Activated naive CD8-positive, alpha-beta T cell (primary cell): ENCODE results near the gene ZNF276.
A peak's percentile ranks its signal among the peaks of the same experiment; 100 is the strongest.

Source experiments
- H3K27ac Mint-ChIP-seq: one replicate; pipeline ENCODE4 v1.8.0; 2021; ENCODE audit warnings: mixed read lengths
- H3K27me3 Mint-ChIP-seq: one replicate; pipeline ENCODE4 v1.8.0; 2021; ENCODE audit warnings: mixed read lengths
- H3K36me3 Mint-ChIP-seq: one replicate; pipeline ENCODE4 v1.8.0; 2021; ENCODE audit warnings: mixed read lengths
- H3K4me1 Mint-ChIP-seq: one replicate; pipeline ENCODE4 v1.8.0; 2021; ENCODE audit warnings: low read depth, mixed read lengths
- H3K4me3 Mint-ChIP-seq: one replicate; pipeline ENCODE4 v1.8.0; 2021; ENCODE audit warnings: mild to moderate bottlenecking, mixed read lengths
- H3K9me3 Mint-ChIP-seq: one replicate; pipeline ENCODE4 v1.8.0; 2021; ENCODE audit warnings: low read depth, mixed read lengths

The ZNF276 gene

DNA sequence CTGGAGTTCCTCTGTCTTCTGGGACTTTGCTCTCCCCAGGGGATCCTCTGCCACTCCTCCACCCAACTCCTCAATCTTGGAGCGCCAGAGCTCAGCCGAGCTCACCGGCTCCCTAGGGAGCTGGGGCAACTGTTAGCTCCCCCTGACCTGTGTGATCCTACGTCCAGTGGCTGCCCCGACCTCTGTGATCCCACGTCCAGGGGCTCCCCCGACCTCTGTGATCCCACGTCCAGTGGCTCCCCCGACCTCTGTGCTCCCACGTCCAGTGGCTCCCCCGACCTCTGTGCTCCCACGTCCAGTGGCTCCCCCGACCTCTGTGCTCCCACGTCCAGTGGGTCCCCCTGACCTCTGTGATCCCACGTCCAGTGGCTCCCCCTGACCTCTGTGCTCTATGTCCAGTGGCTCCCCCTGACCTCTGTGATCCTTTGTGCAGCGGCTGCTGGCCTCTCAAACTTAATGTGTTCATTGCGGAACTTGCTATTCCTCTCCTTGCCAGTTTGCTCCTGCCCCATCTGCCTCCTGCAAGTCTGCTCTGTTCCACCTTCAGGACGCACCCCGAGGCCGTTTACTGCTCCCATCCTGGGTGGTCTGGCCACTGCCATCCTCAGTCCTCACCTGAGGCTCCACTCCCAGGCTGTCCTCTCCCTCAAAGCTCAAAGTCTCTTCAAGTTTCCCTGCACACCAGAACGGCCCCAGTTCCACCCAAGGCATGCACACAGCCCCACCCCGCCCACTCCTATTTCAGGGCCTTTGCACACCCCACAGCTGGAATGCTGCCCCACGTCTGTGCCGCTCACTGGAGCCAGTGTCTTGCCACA lies 3.4 kb upstream of the ZNF276 start:
- no peaks in the 10 kb centered on the region for H3K9me3 Mint-ChIP-seq
- no peaks in the 10 kb centered on the region for H3K27me3 Mint-ChIP-seq
- peak overlapping the region; percentile 5 for H3K4me3 Mint-ChIP-seq
- H3K36me3 Mint-ChIP-seq: peaks cover 5% of the 10 kb centered on the region
- peak overlapping the region; percentile 22 for H3K27ac Mint-ChIP-seq
- peaks cover 28% of the 10 kb centered on the region for H3K4me1 Mint-ChIP-seq

DNA sequence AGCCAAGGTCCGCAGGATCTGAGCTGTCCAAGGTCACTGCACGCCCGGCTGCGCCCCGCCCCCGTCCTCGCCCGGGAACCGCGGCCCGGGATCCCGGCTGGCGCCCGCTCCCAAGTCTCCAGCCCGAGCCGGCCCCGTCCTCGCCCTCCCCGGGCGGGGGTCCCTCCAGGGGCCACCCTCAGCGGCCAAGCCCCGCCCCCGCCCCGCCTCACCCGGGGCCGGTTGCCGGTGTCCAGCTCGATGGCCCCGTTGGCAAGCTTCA lies 855 bp upstream of the ZNF276 start:
- Mint-ChIP-seq H3K27me3 (no peaks in the 10 kb centered on the region), H3K27ac (peak overlapping the region; percentile 84), H3K4me3 (peak overlapping the region; percentile 81), H3K36me3 (peaks cover 6% of the 10 kb centered on the region), H3K4me1 (peaks cover 40% of the 10 kb centered on the region), H3K9me3 (no peaks in the 10 kb centered on the region)

DNA sequence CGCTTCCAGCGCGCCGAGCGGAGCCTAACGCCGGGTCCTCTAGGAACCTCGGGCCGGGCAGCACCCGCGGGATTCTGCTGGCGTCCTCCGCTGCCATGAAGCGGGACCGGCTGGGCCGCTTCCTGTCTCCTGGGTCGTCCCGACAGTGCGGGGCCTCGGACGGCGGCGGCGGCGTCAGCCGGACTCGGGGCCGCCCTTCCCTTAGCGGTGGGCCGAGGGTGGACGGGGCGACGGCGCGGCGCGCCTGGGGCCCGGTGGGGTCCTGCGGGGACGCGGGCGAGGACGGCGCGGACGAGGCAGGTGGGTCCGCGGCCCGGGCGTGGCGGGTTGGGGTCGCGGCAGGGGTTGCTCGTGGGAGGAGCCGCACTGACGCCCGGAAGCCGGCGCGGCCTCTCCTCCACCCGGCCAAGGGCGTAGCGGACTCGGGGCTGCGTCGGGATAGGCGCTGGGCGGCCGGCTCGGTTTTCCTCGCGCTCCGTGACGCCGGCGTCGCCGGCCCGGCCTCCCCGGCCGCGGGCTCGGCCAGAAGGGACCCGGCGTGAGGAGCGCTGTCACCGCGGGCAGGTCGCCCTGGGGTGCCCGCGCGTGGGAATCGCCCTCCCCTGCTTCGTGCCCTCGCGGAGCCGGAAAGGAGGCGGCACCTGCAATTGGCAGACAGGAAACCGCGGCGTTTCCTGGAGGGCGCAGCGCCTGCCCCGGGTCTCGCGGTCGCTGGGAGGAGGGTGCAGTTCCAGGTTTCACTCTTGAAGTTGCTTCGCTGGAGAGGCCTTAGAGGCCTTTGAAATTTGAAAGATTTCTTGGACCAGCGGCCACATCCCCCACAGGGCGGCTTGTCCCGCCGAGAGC lies 432 bp downstream of the ZNF276 start:
- H3K36me3 Mint-ChIP-seq: peaks cover 6% of the 10 kb centered on the region
- no peak overlapping the region for H3K27ac Mint-ChIP-seq
- H3K27me3 Mint-ChIP-seq: no peaks in the 10 kb centered on the region

DNA sequence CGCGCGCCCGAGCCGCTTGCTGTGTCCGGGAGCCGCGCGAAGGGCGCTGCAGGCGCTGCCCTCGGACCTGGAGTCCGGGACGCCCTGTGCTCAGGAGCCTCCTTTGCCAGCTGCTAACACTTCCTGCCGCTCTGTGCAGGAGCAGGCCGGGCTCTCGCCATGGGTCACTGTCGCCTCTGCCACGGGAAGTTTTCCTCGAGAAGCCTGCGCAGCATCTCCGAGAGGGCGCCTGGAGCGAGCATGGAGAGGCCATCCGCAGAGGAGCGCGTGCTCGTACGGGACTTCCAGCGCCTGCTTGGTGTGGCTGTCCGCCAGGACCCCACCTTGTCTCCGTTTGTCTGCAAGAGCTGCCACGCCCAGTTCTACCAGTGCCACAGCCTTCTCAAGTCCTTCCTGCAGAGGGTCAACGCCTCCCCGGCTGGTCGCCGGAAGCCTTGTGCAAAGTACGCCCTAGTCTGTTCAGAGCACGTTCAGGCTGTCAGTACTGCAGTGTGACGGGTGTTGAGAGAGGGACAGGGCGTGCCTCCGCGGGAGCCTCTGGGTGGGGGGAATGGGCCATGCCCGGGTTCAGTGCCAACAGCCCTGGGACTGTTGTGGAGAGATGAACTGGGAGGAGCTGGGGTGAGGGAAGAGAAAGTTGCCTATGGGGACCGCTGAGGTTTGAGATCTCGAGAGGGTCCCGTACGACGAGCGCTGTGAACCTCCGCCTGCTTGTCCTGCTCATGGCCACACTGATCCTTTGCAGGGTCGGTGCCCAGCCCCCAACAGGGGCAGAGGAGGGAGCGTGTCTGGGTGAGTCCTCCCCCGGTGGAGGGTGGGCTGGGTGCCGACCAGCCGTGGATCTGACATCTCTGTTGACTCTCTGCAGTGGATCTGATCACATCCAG lies 1.3 kb downstream of the ZNF276 start:
- Mint-ChIP-seq H3K27me3 (no peaks in the 10 kb centered on the region), H3K9me3 (no peaks in the 10 kb centered on the region), H3K36me3 (peaks cover 9% of the 10 kb centered on the region), H3K27ac (peak overlapping the region; percentile 88), H3K4me1 (peaks cover 50% of the 10 kb centered on the region), H3K4me3 (peak overlapping the region; percentile 92)

More for the DNA sequence above, 432 bp downstream of the ZNF276 start:
- Mint-ChIP-seq H3K4me1 (peaks cover 41% of the 10 kb centered on the region), H3K9me3 (no peaks in the 10 kb centered on the region), H3K4me3 (peak overlapping the region; percentile 92)

DNA sequence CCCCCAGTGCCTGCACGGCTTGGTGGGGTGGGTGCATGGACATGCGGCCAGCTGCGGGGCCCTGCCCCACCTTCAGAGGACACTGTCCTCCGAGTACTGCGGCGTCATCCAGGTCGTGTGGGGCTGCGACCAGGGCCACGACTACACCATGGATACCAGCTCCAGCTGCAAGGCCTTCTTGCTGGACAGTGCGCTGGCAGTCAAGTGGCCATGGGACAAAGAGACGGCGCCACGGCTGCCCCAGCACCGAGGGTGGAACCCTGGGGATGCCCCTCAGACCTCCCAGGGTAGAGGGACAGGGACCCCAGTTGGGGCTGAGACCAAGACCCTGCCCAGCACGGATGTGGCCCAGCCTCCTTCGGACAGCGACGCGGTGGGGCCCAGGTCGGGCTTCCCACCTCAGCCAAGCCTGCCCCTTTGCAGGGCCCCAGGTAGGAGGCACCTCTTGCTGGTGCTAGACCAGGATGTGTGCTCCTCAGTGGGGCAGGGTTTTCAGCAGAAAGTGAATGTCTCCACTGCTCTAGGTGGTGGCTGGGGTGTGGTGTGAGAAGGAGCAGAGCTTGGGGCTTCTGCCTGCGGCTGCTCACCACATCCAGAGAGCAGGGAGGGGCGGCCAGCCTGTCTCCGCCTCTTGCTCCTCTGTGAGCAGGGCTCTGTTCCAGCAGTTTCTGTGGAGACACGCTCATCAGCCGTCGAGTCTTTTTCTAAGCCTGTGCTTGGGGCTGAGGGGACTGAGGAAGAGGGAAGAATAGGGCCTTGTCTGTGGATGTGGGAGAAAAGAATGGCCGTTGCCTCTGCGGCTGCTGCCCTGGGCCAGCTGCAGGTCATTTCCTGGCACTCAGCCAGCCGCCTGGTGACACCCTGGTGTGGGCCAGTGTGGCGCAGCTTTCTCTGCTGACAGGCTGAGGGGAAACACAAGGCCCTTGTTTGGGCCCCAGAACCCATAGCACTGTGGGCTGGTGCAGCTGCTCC lies 2.2 kb downstream of the ZNF276 start:
- Mint-ChIP-seq H3K4me3 (peak overlapping the region; percentile 92), H3K36me3 (peaks cover 9% of the 10 kb centered on the region), H3K27ac (peak overlapping the region; percentile 88), H3K27me3 (no peaks in the 10 kb centered on the region), H3K9me3 (no peaks in the 10 kb centered on the region), H3K4me1 (peaks cover 49% of the 10 kb centered on the region)

DNA sequence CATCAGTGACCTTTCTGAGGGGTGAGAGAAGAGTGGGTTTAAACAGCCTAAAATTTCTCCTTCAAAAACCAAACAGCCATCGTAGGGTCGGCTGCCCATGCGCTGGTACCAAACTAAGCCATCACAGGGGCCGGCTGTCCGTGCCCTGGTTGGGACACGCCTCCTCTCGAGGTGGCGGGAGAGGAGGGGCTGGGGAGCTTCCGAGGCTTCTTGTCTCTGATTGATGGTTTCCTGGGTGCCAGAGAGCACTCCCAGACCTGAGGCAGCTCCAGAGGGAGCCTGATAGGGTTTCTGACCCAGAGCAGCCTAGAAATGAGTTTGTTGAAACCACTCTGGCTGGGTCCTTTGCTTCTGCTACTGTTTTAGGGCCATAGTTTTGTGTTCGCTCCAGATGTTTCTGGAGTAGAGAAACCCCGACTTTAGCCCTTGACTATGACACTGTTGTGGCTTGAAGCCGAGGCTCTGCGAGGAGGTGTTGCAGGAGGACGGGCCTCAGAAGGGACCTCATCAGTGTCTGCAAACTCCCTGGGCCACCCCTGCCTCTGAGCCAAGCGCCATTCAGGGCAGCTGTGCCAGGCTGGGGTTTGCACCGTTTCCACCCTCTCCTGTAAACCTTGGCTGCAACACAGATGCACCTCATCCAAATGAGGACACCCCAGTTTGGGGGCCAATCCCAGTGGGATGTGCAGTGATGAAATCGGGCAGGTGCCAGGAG lies 6.2 kb downstream of the ZNF276 start:
- peak overlapping the region; percentile 55 for H3K4me3 Mint-ChIP-seq

DNA sequence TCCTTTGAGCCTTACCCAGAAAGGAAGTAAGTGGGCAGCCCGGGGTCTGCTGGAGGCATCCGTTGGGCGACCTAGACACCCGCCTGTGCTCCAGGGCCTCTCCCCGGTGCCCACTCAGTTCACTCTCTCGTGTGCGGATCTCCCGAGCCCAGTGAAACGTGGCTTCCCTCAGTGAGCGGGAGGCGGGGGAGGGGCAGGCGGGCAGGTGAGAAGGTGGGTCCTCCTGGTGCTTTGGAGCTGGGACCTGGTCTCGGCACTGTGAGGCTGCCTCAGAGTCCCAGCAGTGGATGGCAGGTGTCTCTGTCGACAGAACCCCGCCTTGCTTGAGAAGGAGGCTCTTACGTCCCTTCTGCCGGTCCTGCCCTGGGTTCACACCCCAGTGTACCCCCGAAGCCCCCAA lies 8.0 kb downstream of the ZNF276 start:
- Mint-ChIP-seq H3K27me3 (no peaks in the 10 kb centered on the region), H3K36me3 (peaks cover 6% of the 10 kb centered on the region), H3K9me3 (no peaks in the 10 kb centered on the region), H3K4me1 (peaks cover 52% of the 10 kb centered on the region), H3K27ac (peak overlapping the region; percentile 61), H3K4me3 (no peak overlapping the region)

More for the DNA sequence above, 6.2 kb downstream of the ZNF276 start:
- Mint-ChIP-seq H3K9me3 (no peaks in the 10 kb centered on the region), H3K4me1 (peaks cover 59% of the 10 kb centered on the region), H3K36me3 (peaks cover 11% of the 10 kb centered on the region), H3K27ac (peak overlapping the region; percentile 80), H3K27me3 (no peaks in the 10 kb centered on the region)

DNA sequence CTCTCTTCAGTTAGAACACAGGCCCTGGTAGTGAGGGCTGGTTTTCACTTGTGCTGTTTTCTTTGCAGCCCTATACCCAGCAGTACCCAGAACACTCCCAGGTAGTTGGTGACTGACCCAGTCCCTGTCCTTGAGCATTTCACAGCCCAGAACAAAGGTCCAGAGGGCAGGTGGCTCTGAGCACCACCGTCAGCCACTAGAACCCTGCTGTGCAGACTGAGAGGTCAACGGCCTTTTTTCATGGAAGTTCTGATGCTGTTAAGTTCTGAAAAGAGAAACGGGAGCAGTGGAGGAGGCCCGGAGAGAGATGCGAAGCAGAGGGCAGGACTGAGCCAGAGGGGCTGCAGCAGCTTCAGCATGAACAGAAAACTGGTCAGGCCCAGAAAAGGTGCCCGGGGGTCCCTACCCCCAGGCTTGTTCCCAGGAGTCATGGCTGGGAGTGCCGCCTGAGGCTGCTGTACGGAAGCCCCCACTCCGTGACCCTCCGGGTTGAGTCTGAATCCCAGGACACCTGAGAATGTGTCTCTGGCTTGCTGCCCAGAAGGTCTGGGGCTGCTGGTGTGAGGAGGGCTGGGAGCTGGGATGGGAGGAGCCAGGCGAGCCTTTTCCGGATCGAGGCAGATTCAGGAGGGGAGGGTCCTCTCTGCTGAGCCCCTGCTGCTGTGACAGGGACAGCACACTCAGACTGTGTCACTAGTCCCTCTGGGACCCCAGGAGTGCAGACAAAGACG lies 8.7 kb downstream of the ZNF276 start:
- H3K4me3 Mint-ChIP-seq: no peak overlapping the region
- no peaks in the 10 kb centered on the region for H3K27me3 Mint-ChIP-seq
- peaks cover 8% of the 10 kb centered on the region for H3K36me3 Mint-ChIP-seq
- H3K27ac Mint-ChIP-seq: peak overlapping the region; percentile 46
- H3K9me3 Mint-ChIP-seq: no peaks in the 10 kb centered on the region
- peaks cover 53% of the 10 kb centered on the region for H3K4me1 Mint-ChIP-seq

DNA sequence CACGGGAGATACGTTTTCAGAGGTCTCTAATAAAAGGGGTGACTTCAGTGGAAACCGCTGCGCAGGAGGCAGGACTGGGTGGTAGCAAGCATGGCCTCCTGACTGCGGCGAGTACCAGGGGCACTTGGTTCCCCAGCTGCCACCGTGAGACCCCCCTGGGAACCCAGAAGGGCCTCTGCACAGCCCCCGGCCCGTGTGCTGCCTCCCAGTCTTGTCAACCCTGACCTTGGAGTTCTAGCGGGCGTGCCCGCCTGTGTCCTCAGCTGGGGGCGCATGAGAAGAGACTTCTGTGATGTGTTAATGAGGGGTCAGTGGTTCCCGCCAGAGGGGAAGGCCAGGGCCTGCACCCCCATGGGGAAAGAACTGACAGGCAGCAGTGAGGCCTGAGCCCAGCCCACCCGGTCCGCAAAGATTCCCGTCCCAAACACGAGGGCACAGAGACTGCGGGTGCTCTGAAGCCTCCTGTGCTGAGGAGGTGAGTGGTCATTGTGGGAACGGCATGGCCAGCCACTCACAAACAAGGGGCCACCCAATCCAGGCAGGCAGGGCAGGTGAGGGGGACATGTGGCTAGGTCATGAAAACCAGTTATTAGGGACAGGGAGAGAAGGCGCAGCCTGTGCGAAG lies 9.4 kb downstream of the ZNF276 start:
- Mint-ChIP-seq H3K4me1 (peaks cover 56% of the 10 kb centered on the region), H3K4me3 (no peak overlapping the region), H3K36me3 (peaks cover 8% of the 10 kb centered on the region), H3K9me3 (no peaks in the 10 kb centered on the region), H3K27ac (no peak overlapping the region), H3K27me3 (no peaks in the 10 kb centered on the region)

DNA sequence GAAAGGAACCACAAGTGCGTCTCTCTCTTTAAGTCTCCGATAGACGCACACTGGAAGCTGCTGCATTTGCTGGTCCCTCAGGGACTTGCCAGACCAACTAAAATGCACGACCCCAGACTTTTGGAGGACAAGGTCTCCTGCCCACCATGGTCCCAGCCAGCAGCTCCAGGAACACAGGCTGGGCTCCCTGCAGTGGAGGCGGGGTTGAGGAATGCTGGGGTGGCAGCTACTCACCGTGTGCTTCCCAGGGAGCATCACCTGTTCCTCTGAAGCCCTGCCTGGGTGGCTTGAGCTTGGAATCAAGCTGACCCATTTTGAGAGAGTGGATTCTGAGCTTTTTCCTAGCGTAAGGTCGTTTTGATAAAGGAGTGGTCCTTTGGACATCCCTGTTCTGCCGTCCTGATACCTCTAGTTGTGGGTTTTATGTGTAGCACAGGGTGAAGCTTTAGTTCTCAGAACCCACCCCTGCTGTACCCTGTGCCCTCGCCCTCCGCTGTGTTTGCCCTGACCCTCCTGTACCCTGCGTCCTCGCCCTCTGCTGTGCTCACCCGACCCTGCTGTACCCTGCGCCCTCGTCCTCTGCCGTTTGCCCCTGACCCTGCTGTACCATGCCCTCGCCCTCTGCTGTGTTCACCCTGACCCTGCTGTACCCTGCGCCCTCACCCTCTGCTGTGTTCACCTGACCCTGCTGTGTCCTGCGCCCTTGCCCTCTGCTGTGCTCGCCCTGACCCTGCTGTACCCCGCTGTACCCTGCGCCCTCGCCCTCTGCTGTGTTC lies 11.0 kb downstream of the ZNF276 start:
- Mint-ChIP-seq H3K36me3 (peaks cover 4% of the 10 kb centered on the region), H3K9me3 (no peaks in the 10 kb centered on the region), H3K4me1 (peaks cover 58% of the 10 kb centered on the region), H3K27me3 (no peaks in the 10 kb centered on the region), H3K4me3 (no peak overlapping the region), H3K27ac (peak overlapping the region; percentile 46)

DNA sequence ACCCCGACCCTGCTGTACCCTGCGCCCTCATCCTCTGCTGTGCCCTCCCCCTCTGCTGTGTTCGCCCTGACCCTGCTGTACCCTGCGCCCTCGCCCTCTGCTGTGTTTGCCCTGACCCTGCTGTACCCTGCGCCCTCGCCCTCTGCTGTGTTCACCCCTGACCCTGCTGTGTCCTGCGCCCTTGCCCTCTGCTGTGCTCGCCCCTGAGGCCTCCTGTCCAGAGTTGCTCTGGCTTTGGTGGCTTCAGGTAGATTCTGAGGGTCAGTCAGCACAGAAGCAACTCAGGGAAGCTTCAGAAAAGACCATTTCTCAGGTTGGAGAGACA lies 11.5 kb downstream of the ZNF276 start:
- Mint-ChIP-seq H3K4me3 (no peak overlapping the region), H3K4me1 (peaks cover 58% of the 10 kb centered on the region), H3K27ac (no peak overlapping the region), H3K9me3 (no peaks in the 10 kb centered on the region), H3K27me3 (no peaks in the 10 kb centered on the region), H3K36me3 (peaks cover 4% of the 10 kb centered on the region)

DNA sequence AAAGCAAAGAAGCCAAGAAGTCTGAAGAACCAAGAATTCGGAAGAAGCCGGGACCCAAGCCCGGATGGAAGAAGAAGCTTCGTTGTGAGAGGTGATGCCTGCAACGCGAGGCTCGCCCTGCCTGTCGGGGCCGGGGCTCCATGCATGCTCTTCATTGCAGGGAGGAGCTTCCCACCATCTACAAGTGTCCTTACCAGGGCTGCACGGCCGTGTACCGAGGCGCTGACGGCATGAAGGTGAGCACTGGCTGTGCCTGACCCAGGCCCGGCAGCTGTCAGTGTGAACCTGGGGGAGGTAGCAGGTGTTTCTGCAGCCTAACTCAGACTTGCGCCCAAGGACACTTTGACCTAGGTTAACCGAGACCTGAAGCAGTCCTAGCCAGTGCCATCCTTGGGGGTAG lies 12.0 kb downstream of the ZNF276 start:
- H3K27ac Mint-ChIP-seq: no peak overlapping the region

More for the DNA sequence above, 12.0 kb downstream of the ZNF276 start:
- Mint-ChIP-seq H3K36me3 (peaks cover 4% of the 10 kb centered on the region), H3K9me3 (no peaks in the 10 kb centered on the region), H3K4me3 (no peak overlapping the region), H3K4me1 (peaks cover 59% of the 10 kb centered on the region), H3K27me3 (no peaks in the 10 kb centered on the region)
